ENCODE measurements around the gene GPR108. TPM values are rescaled to one million over a fixed set of nuclear protein-coding genes. Genes with fewer than 3 reads are reported as not detected.
A peak's percentile ranks its signal among the peaks of the same experiment; 100 is the strongest.
"Not testable (repeated sequence)": the region's sequence is repeated elsewhere in the genome, so short reads cannot be mapped to it uniquely, and the experiment has no call there.

The GPR108 gene
- total and polyA plus RNA-seq, 10 donors = 35.4 to 102 (median 61.9) TPM

DNA sequence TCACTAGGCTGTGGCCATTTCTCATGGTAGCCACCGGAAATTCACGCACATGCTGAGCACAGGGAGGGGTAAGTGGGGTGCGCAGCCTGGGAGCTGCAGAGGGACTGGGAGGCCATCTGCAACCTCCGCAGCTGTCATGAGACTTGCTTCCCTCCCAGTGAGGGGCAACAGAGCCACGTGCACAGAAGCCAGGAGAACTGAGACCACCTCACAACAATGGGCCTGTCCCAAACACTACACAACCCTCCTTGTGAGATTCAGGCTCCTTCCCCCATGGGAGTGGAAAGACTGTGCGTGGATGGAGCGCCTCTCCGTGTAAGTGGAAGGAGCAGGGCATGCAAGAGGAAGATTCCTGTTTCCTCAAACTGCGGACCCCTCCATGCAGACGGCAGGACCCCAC lies 25.8 kb downstream of the GPR108 start:
- Histone ChIP-seq H3K27me3 (replicated peaks in 1 of 7) (peaks cover 0 to 53% (median 19%) of the 10 kb centered on the region in 7 donors), H3K4me3 (no peak overlapping the region), H3K9me3 (no peaks in the 10 kb centered on the region), H3K36me3 (no peaks in the 10 kb centered on the region), H3K4me1 (peaks cover 0 to 8% (median 3%) of the 10 kb centered on the region in 6 donors), H3K27ac (no peak overlapping the region)
- WGBS, 5 donors = 75 to 81% (median 79%) methylated on average over 10 of the region's 10 CpGs
- TF ChIP-seq POLR2AphosphoS5 (IDR thresholded peaks at IDR 0.05) (no peak), POLR2A (IDR thresholded peaks at IDR 0.05) (no peak)
- TF ChIP-seq, protein P1, sequence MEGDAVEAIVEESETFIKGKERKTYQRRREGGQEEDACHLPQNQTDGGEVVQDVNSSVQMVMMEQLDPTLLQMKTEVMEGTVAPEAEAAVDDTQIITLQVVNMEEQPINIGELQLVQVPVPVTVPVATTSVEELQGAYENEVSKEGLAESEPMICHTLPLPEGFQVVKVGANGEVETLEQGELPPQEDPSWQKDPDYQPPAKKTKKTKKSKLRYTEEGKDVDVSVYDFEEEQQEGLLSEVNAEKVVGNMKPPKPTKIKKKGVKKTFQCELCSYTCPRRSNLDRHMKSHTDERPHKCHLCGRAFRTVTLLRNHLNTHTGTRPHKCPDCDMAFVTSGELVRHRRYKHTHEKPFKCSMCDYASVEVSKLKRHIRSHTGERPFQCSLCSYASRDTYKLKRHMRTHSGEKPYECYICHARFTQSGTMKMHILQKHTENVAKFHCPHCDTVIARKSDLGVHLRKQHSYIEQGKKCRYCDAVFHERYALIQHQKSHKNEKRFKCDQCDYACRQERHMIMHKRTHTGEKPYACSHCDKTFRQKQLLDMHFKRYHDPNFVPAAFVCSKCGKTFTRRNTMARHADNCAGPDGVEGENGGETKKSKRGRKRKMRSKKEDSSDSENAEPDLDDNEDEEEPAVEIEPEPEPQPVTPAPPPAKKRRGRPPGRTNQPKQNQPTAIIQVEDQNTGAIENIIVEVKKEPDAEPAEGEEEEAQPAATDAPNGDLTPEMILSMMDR (IDR thresholded peaks at IDR 0.05 in 8 of 11, conservative IDR thresholded peaks at IDR 0.05 in 3 of 11) = no peak
- DNase-seq = peak; percentile 40
- intact Hi-C loops (cut with DNase I; ENCODE audit: low total_unique reads) = no loop called here

- WGBS, 5 donors = 51 to 64% (median 54%) methylated on average over 9 of the region's 9 CpGs
- H3K36me3 ChIP-seq = no peaks in the 10 kb centered on the region
- peaks cover 0 to 8% (median 3%) of the 10 kb centered on the region in 6 donors for H3K4me1 ChIP-seq
- DNase-seq = no peak
- TF ChIP-seq, protein P1 (IDR thresholded peaks at IDR 0.05 in 8 of 11, conservative IDR thresholded peaks at IDR 0.05 in 3 of 11) = no peak
- TF ChIP-seq POLR2A (IDR thresholded peaks at IDR 0.05) (no peak), POLR2AphosphoS5 (IDR thresholded peaks at IDR 0.05) (no peak)
- no peak overlapping the region for H3K4me3 ChIP-seq
- no peak overlapping the region for H3K27ac ChIP-seq
- intact Hi-C loops (cut with DNase I; ENCODE audit: low total_unique reads) = no loop called here
- no peaks in the 10 kb centered on the region for H3K9me3 ChIP-seq
- peaks cover 0 to 53% (median 19%) of the 10 kb centered on the region in 7 donors for H3K27me3 ChIP-seq (replicated peaks in 1 of 7)
These were observed 26.4 kb downstream of the GPR108 start for GRCh38 chr19:6711078-6711361.

DNA sequence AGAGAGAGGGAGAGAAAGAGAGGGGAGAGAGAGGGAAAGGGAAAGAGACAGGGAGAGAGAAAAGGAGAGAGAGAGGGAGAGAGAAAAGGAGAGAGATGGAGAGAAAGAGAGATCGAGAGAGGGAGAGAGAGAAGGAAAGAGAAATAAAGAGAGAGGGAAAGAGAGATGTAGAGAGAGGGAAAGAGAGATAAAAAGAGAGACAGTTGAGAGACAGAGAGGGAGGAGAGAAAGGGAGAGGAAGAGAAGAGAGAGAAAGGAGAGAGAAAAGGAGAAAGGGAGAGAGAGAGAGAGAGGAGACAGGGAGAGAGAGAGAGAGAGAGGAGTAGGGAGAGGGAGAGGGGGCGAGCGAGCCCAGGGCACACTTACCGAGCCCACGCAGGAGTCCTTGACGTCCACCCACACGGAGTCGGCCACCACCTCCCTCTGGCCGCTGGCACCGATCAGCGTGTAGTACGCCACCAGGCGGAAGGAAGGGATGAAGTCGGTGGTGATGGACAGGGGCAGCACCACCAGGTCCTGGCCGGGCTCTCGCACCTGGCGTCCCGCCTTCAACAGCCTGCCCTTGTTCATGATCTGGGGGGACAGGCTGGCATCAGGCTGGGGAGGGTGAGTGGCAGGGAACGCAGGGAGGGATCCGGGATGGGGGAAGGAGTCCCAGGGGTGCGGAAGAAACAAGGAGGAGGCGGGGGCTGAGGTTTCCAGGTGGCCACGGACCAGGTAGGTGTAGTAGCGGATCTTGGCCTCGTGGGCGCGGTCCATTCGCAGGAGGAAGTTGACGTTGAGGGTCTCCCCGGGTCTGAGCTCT lies 26.9 kb downstream of the GPR108 start:
- Histone ChIP-seq H3K4me3 (peak overlapping the region in 1 of 8 donors; percentile 8), H3K36me3 (no peaks in the 10 kb centered on the region), H3K9me3 (no peaks in the 10 kb centered on the region), H3K4me1 (peaks cover 0 to 8% (median 3%) of the 10 kb centered on the region in 6 donors), H3K27ac (no peak overlapping the region), H3K27me3 (replicated peaks in 1 of 7) (peaks cover 0 to 53% (median 19%) of the 10 kb centered on the region in 7 donors)
- TF ChIP-seq POLR2A (IDR thresholded peaks at IDR 0.05) = no peak
- TF ChIP-seq, protein P1 (IDR thresholded peaks at IDR 0.05 in 8 of 11, conservative IDR thresholded peaks at IDR 0.05 in 3 of 11) = peak in 2 of 11 experiments; percentile 8 to 27
- DNase-seq = peak; percentile 74
- WGBS, 5 donors = 17 to 31% (median 22%) methylated on average over 28 to 30 of the region's 30 CpGs
- intact Hi-C loops (cut with DNase I; ENCODE audit: low total_unique reads) = no loop called here

GRCh38 chr19:6709549-6709948 lies 27.8 kb downstream of the GPR108 start:
- H3K36me3 ChIP-seq = no peaks in the 10 kb centered on the region
- H3K27ac ChIP-seq = no peak overlapping the region
- TF ChIP-seq, protein P1 (IDR thresholded peaks at IDR 0.05 in 8 of 11, conservative IDR thresholded peaks at IDR 0.05 in 3 of 11) = no peak
- TF ChIP-seq POLR2A (IDR thresholded peaks at IDR 0.05) (no peak), POLR2AphosphoS5 (IDR thresholded peaks at IDR 0.05) (no peak)
- no peak overlapping the region for H3K4me3 ChIP-seq
- peaks cover 0 to 8% (median 3%) of the 10 kb centered on the region in 6 donors for H3K4me1 ChIP-seq
- H3K27me3 ChIP-seq (replicated peaks in 1 of 7) = peaks cover 0 to 53% (median 19%) of the 10 kb centered on the region in 7 donors
- no peaks in the 10 kb centered on the region for H3K9me3 ChIP-seq
- intact Hi-C loops (cut with DNase I; ENCODE audit: low total_unique reads) = no loop called here
- WGBS, 5 donors = 41 to 56% (median 54%) methylated on average over 14 of the region's 14 CpGs
- DNase-seq = peak; percentile 43

GRCh38 chr19:6708913-6709312 lies 28.5 kb downstream of the GPR108 start:
- H3K4me1 ChIP-seq; intact Hi-C loops (cut with DNase I; ENCODE audit: low total_unique reads); H3K9me3 ChIP-seq; H3K36me3 ChIP-seq; H3K27ac ChIP-seq; H3K4me3 ChIP-seq: not testable (repeated sequence)
- DNase-seq = peak; percentile 7
- WGBS, 5 donors = 85 to 93% (median 89%) methylated on average over 12 of the region's 12 CpGs
- peaks cover 0 to 53% (median 19%) of the 10 kb centered on the region in 7 donors for H3K27me3 ChIP-seq (replicated peaks in 1 of 7)

Data from spleen (tissue), 11 donors.